ENCODE data around the gene EDARADD.

EDARADD gene

DNA sequence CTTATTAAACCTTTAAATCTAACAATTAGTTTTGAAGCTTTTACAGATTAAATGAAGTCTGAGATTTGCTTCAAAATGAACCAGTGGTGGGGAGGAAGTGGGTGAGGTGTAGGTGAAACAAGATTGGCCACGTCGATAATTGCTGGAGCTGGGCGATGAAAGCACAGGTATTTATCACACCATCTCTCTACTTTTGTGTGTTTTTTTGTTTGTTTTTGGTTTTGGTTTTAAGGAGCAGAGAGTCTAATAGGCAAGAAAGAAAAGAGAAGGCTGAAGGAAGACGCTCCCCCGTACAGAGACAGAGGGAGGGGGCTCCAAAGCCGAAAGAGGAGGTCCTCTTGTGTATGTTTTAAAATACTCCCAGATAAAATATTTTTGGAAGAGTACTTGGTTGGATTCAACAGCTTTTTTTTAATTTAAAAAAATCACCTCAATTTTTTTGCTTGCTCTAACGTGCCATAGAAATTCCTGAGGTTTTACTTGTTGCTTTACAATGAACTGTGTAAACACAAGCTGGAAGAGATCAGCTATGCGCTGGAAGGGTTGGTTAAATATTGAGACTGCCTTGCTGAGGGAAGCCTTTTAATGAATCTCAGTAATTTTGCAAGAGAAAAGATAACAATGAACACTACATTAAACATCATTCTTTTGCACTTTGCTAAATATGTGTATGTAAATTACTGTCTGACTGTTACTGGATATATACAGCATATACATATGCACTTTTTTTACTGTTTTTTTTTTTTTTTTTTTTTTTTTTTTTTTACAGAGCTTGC, 123.0 kb downstream of the EDARADD start:
- no peak for DNase-seq (ENCODE audit: low read depth)

- DNase-seq (ENCODE audit: low read depth): no peak
These were observed 124.2 kb downstream of the EDARADD start for GRCh38 chr1:236518322-236518721.

- no peak for DNase-seq (ENCODE audit: low read depth)
These were observed 126.4 kb downstream of the EDARADD start for GRCh38 chr1:236520445-236521005.

DNA sequence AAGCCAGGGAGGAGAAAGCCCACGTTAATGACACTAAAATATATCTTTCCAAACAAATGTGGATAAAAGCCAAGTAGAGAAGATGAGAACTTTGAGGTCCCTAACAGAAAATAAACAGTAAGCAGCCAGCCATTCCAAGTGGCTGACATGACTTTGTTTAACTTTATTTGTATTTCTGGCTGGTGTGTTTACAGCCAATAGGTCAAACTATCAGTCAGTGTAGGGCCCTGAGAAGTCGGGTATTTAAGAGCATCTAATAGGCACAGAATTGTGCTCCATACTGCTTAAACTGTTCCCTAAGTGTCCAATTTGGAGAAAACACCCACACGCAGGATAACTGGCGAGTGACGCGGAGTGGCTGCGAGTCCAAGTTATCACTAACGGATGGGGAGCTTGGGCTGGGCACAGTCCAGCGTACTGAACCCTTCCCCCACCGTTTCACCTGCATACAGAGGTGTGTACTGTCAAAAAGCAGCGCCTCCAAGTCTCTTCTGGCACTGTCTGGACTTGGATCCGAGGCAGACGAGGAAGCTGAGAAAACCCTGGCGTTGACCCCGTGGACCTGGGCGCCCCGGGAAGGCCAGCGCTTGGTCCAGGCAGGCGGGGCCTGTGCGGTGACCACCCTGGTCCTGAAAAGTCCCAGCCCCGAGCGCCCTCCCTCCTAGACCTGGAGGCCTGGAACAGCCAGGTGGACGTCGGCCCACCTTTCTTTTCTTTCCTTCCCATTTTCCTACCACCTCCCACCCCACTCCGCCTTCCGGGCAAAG, 129.0 kb downstream of the EDARADD start:
- no peak for DNase-seq (ENCODE audit: low read depth)

DNA sequence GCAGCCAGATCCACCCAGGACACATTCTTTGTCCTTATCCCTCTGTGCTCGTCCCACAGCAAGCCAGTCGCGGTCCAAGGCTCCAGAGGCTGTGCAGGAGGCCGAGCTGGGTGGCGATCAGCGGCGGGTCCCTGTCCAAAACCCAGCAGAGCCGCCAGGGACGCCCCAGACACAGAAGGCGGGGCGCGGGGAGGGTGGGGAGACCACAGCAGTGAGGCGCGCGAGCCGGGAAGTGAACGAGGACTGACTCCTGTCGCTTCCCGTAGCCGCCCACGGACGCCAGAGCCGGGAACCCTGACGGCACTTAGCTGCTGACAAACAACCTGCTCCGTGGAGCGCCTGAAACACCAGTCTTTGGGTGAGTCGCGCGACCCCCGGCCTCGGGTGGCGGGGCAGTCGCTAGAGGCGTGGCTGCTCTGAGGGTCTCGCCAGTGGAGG, 129.6 kb downstream of the EDARADD start, which contains the start of gene LGALS8:
Gene LGALS8, plus strand, starts transcription at position 279 of the 438 bp plus-strand sequence. CDS start 2,089 bp downstream, outside the sequence.
- DNase-seq (ENCODE audit: low read depth): peak; percentile 78

DNA sequence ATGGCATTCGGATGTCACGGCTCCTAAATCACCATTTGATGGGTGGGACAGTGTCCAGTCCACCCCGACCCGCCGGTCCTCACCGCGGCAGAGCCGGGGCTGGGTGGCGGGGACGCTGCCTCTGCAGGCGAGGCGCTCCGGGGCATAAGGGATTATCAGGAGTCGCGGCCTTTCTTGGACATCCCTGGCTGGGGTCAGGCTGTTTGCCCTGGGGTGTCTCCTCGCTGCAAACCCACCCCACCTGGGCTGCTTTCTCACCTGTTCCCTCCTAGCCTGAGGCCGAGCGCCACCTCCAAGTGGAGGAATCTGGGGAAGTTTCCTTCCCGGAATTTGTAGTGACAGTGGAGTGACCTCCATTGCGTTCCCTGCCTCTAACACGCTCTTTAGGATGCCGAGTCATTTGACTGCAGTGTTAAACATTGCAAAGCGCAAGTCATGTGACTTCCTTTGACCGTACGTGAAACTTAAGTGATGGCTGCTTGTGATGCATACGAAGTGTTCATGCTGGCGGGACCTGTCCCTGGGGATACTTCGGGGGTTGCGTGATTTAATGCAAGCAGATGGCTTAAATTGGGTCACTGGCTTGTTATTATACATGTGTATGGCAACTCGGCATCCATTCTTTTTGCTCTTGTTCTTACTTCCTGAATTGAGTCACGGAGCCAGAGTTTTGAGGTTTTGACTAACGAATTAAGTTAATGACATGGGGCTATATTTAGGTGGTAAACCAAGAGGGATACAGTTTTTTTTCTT, 130.2 kb downstream of the EDARADD start:
- DNase-seq (ENCODE audit: low read depth): peak; percentile 26

- DNase-seq (ENCODE audit: low read depth): no peak
These were observed 130.8 kb downstream of the EDARADD start for GRCh38 chr1:236524895-236525184.

- DNase-seq (ENCODE audit: low read depth): no peak
These were observed 132.0 kb downstream of the EDARADD start for GRCh38 chr1:236526079-236526478.

GRCh38 chr1:236530286-236530685, 136.2 kb downstream of the EDARADD start:
- DNase-seq (ENCODE audit: low read depth): no peak

GRCh38 chr1:236530959-236531358, 136.9 kb downstream of the EDARADD start:
- no peak for DNase-seq (ENCODE audit: low read depth)

GRCh38 chr1:236532850-236533249, 138.8 kb downstream of the EDARADD start:
- DNase-seq (ENCODE audit: low read depth): no peak

GRCh38 chr1:236534151-236534651, 140.1 kb downstream of the EDARADD start:
- DNase-seq (ENCODE audit: low read depth): no peak

Data from activated T-cell treated with anti-CD3 and anti-CD28 coated beads for 1 hour (primary cell).